Transverse colon (tissue), 4 donors: ENCODE data around the gene ANKRD18A.

ENCODE experiments used
- CTCF ChIP-seq, 5 experiments: fragments of 200-600 bp in 3 of 5; fragments of 450-650 bp in 2 of 5; sonication (generic) in 3 of 5; IDR thresholded peaks; 1 replicate in 2 of 5; 2 replicates in 3 of 5; pipeline ENCODE4 v1.5.1; 2016 to 2017; ENCODE audit warnings: antibody characterized with exemption in 5 of 5, inconsistent platforms in 3 of 5, mild to moderate bottlenecking in 2 of 5, moderate library complexity in 1 of 5
- POLR2A ChIP-seq: fragments of 450-650 bp; IDR thresholded peaks from one replicate; pipeline ENCODE4 v1.6.1; 2016; ENCODE audit warnings: antibody characterized with exemption, mild to moderate bottlenecking, moderate library complexity
- POLR2AphosphoS5 ChIP-seq, 3 donors: sonication (generic); formaldehyde crosslinking; IDR thresholded peaks; one replicate each; pipeline ENCODE4 v1.6.1; 2016; ENCODE audit warnings: antibody characterized with exemption in 3 of 3

- TF ChIP-seq CTCF (IDR thresholded peaks at IDR 0.05) (no peak), POLR2A (no peak), POLR2AphosphoS5 (IDR thresholded peaks at IDR 0.05) (no peak)
These were observed 39.1 kb upstream of the ANKRD18A start for GRCh38 chr9:38659538-38659937.
